PC-3 (cell line): ENCODE results near the gene RBM6. TPM values are rescaled to one million over a fixed set of nuclear protein-coding genes. Genes with fewer than 3 reads are reported as not detected.
A peak's percentile ranks its signal among the peaks of the same experiment; 100 is the strongest.

ENCODE experiments used
- ATAC-seq: fragments of 200-7000 bp; cut with Tn5 transposase; 2 replicates; pipeline ENCODE4 v1.9.1; 2020; ENCODE audit warnings: mild to moderate bottlenecking, moderate library complexity
- BruUV-seq: library from RNA; stranded (reverse); fragments of 400-500 nt; replicated peaks from 2 replicates; lab custom pipeline; 2021; lab: Mats Ljungman, UMichigan
- CTCF ChIA-PET: fragments of 300-600 bp; sonication (Branson Sonifier 250); formaldehyde crosslinking; loops from one replicate; lab custom pipeline; 2022; ENCODE audit warnings: antibody characterized with exemption; lab: Charles Lee
- POLR2A ChIA-PET: fragments of 300-600 bp; sonication (Branson Sonifier 250); formaldehyde crosslinking; loops from one replicate; lab custom pipeline; 2022; ENCODE audit warnings: antibody characterized with exemption; ENCODE audit not compliant: unreplicated experiment; lab: Charles Lee
- DNase-seq: peaks from one replicate; pipeline ENCODE4 v3.0.0-alpha.2; 2015
- H2AFZ ChIP-seq: fragments of 300-600 bp; sonication (generic); 2 replicates; pipeline ENCODE4 v1.6.0; 2016; ENCODE audit warnings: antibody characterized with exemption, low read length
- H3F3A ChIP-seq: fragments of 300-600 bp; sonication (generic); one replicate; pipeline ENCODE4 v1.6.0; 2017; ENCODE audit warnings: antibody characterized with exemption, low read length, control low read depth, mild to moderate bottlenecking; ENCODE audit not compliant: unreplicated experiment
- H3K27ac ChIP-seq: fragments of 300-600 bp; sonication (generic); 2 replicates; pipeline ENCODE4 v1.5.1; 2016; ENCODE audit warnings: mild to moderate bottlenecking, low read length
- H3K27me3 ChIP-seq: fragments of 300-600 bp; sonication (generic); 2 replicates; pipeline ENCODE4 v1.6.1; 2016; ENCODE audit warnings: low read length, mixed read lengths
- H3K36me3 ChIP-seq: fragments of 300-600 bp; sonication (generic); 2 replicates; pipeline ENCODE4 v1.6.1; 2016; ENCODE audit warnings: low read depth, mixed run types, low read length, mixed read lengths
- H3K4me1 ChIP-seq: fragments of 300-600 bp; sonication (generic); 2 replicates; pipeline ENCODE4 v1.5.1; 2016; ENCODE audit warnings: low read length; ENCODE audit not compliant: insufficient read depth
- H3K4me2 ChIP-seq: fragments of 300-600 bp; sonication (generic); 2 replicates; pipeline ENCODE4 v1.6.0; 2016; ENCODE audit warnings: low read length
- H3K4me3 ChIP-seq: fragments of 300-600 bp; sonication (generic); 2 replicates; pipeline ENCODE4 v1.5.1; 2016; ENCODE audit warnings: mild to moderate bottlenecking, low read length, mixed read lengths
- H3K79me2 ChIP-seq: fragments of 300-600 bp; sonication (generic); 2 replicates; pipeline ENCODE4 v1.6.1; 2017; ENCODE audit warnings: low read length, mixed read lengths
- H3K9ac ChIP-seq: fragments of 300-600 bp; sonication (generic); 2 replicates; pipeline ENCODE4 v1.6.0; 2016; ENCODE audit warnings: mild to moderate bottlenecking, low read length
- H3K9me2 ChIP-seq: fragments of 300-600 bp; sonication (generic); replicated peaks from 2 replicates; pipeline ENCODE4 v1.6.1; 2016; ENCODE audit warnings: mixed run types, low read length, mixed read lengths
- H3K9me3 ChIP-seq: fragments of 300-600 bp; sonication (generic); 2 replicates; pipeline ENCODE4 v1.6.1; 2016; ENCODE audit warnings: low read length, mixed read lengths
- H4K20me1 ChIP-seq: fragments of 300-600 bp; sonication (generic); 2 replicates; pipeline ENCODE4 v1.6.1; 2016; ENCODE audit warnings: low read length, mixed read lengths
- EZH2 ChIP-seq: fragments of 300-600 bp; sonication (generic); IDR thresholded peaks from one replicate; pipeline ENCODE4 v1.6.1; 2017; ENCODE audit warnings: antibody characterized with exemption, mild to moderate bottlenecking, low read length; ENCODE audit not compliant: unreplicated experiment
- EZH2phosphoT487 ChIP-seq: fragments of 300-600 bp; sonication (generic); IDR thresholded peaks from 2 replicates; pipeline ENCODE4 v1.6.1; 2018; ENCODE audit warnings: mild to moderate bottlenecking, antibody characterized with exemption, low read length, borderline replicate concordance
- intact Hi-C: fragments of 100-400 bp; cut with micrococcal nuclease; formaldehyde crosslinking; loops from 2 replicates; pipeline ENCODE4 v1.9.0; 2023
- total RNA-seq: library from RNA; depleted of rRNA; stranded (reverse); fragments of >200 nt; gene quantifications from 2 replicates; pipeline ENCODE4 v1.2.3, GENCODE V29; 2014
- TF ChIP-seq, protein P1 (sequence below): fragments of 300-600 bp; sonication (generic); conservative IDR thresholded peaks from 2 replicates; pipeline ENCODE4 v1.5.1; 2017; ENCODE audit warnings: antibody characterized with exemption, low read depth, mild to moderate bottlenecking, low read length

Gene RBM6
- total RNA-seq, 1 experiment from 2014 or later, result 64.6 TPM

DNA sequence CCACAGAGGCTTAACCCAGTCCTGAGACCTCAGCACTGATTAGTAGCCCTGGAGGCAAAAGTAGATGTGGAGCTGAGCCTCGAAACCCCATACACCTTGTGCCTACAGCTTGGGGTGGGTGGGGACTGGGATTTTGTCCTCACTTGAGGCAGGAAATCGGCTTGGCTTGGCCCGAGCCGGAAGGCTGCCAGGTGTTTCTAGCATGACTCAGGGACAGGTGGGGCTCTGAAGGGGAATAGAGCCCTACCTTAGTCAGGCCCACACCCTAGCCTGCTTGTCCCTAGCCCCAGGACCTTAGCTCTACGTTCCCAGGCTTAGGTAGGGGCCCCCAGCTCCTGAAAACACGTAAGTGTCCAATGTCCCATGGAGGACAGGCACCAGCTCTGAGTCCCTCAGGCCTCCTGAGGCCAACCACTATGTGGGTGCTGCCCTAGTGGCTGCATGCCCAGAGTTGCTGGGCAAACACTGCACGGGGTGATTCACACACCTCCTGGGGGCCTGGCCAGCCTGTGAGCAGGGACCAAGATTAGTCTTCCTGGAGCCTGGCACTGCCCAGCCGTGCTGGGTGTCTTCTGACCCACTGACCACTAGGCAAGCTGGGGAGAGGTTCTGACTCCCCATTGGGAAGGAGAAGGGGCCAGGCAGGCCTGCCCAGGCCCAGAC lies 39.3 kb upstream of the RBM6 start:
- Histone ChIP-seq H3K4me3 (peak overlapping the region; percentile 67), H3K9me3 (no peaks in the 10 kb centered on the region), H3K27ac (peak overlapping the region; percentile 99), H3K79me2 (peaks cover 67% of the 10 kb centered on the region), H3K4me1 (peaks cover 67% of the 10 kb centered on the region), H3K9ac (peak overlapping the region; percentile 91), H4K20me1 (no peaks in the 10 kb centered on the region), H3K4me2 (peak overlapping the region; percentile 92), H3K9me2 (no peaks in the 10 kb centered on the region), H3K36me3 (peaks cover 32% of the 10 kb centered on the region), H3K27me3 (no peaks in the 10 kb centered on the region), H2AFZ (no peak overlapping the region), H3F3A (peaks cover 11% of the 10 kb centered on the region)
- ChIA-PET CTCF (interaction anchor here (0.5 to 1.4 kb wide), 8 partner anchors 17 to 134 kb away, joined by 3 to 9 read pairs (median 4); partner anchors contain the start of genes INKA1 and MON1A), POLR2A (interaction anchor here (0.5 to 1.4 kb wide), 7 partner anchors 19 to 364 kb away, joined by 4 to 15 read pairs (median 7); partner anchors contain the start of genes INKA1 and MON1A)
- intact Hi-C loops, result loop anchor here (1.0 to 5.0 kb wide), 2 partner anchors 113 to 177 kb away; partner anchors contain the start of genes GMPPB and IP6K1
- TF ChIP-seq EZH2 (no peak), EZH2phosphoT487 (no peak)
- TF ChIP-seq, protein P1, sequence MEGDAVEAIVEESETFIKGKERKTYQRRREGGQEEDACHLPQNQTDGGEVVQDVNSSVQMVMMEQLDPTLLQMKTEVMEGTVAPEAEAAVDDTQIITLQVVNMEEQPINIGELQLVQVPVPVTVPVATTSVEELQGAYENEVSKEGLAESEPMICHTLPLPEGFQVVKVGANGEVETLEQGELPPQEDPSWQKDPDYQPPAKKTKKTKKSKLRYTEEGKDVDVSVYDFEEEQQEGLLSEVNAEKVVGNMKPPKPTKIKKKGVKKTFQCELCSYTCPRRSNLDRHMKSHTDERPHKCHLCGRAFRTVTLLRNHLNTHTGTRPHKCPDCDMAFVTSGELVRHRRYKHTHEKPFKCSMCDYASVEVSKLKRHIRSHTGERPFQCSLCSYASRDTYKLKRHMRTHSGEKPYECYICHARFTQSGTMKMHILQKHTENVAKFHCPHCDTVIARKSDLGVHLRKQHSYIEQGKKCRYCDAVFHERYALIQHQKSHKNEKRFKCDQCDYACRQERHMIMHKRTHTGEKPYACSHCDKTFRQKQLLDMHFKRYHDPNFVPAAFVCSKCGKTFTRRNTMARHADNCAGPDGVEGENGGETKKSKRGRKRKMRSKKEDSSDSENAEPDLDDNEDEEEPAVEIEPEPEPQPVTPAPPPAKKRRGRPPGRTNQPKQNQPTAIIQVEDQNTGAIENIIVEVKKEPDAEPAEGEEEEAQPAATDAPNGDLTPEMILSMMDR, result no peak
- peak; percentile 99 for DNase-seq
- peak; percentile 79 for ATAC-seq
- BruUV-seq, result no TSS peak

DNA sequence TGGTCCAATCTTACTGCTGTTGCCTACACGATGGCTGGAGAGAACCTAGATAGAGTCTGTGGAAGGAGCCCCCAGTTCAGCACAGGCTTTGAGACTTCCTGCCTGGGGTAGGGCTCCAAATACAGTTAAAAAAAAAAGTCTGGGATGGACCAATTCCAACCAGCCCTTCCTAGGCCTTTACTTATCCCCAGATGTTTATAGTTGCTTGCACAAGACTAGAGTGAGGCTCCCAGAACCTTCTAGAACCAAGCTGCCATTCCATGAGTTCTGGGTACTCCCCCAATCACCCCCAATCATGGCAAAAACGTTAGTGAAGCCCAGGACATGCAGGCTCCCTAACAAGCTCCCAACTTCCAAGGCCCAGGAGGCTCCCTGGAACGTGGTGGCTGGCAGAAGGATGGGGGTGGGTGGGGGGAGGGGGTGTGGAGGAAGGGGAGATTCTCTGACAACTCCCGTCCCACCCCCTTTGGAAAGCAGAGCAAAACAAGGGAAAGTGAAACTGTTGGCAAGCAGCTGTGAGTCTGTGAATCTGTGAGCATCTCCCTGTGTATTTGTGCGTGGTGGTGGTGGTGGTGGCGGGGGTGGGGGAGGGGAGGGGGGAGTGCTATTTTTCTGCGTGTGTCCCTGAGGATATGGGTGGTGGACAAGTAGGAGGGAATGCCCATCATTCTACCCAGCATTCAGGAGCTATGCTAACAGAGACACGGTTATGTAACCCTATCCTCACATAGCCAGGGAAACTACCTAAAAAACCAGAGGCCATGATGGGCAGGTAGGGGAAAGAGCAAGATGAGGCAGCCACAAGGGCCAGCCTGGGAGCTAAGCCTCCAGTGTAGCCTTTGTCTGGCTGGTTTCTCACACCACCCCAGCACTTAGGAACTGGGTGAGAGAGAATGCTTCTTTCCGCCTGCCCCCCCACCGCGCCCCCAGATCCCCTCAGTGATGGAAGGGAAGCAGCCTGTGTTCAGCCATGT lies 38.3 kb upstream of the RBM6 start:
- peak overlapping the region; percentile 99 for H3K4me2 ChIP-seq
- TSS peak; percentile 1 for BruUV-seq
- H3K4me3 ChIP-seq, result peak overlapping the region; percentile 74
- H3K4me1 ChIP-seq, result peaks cover 77% of the 10 kb centered on the region
- H3K36me3 ChIP-seq, result peaks cover 22% of the 10 kb centered on the region
- intact Hi-C loops, result loop anchor here (5.0 kb wide), 1 partner anchor 114 kb away; the partner anchor contains the start of gene IP6K1
- no peaks in the 10 kb centered on the region for H4K20me1 ChIP-seq
- ChIA-PET POLR2A (interaction anchor here (1.0 to 1.4 kb wide), 3 partner anchors 20 to 98 kb away, joined by 4 to 10 read pairs (median 6); partner anchors contain the start of genes INKA1 and MON1A), CTCF (interaction anchor here (0.5 to 1.4 kb wide), 2 partner anchors 62 to 65 kb away, joined by 3 to 4 read pairs; no protein-coding TSS in a partner anchor)
- no peak overlapping the region for H2AFZ ChIP-seq
- H3K27ac ChIP-seq, result peak overlapping the region; percentile 99
- H3F3A ChIP-seq, result peaks cover 11% of the 10 kb centered on the region
- peak overlapping the region; percentile 91 for H3K9ac ChIP-seq
- H3K9me2 ChIP-seq, result no peaks in the 10 kb centered on the region
- ATAC-seq (no peak), DNase-seq (peak; percentile 50)
- peaks cover 67% of the 10 kb centered on the region for H3K79me2 ChIP-seq
- no peaks in the 10 kb centered on the region for H3K27me3 ChIP-seq
- TF ChIP-seq EZH2phosphoT487 (no peak), EZH2 (no peak)
- TF ChIP-seq, protein P1, result no peak
- H3K9me3 ChIP-seq, result no peaks in the 10 kb centered on the region
